HepG2 (cell line): ENCODE measurements around the gene PGAP1. TPM values are rescaled to one million over a fixed set of nuclear protein-coding genes. Genes with fewer than 3 reads are reported as not detected.

Experiments
- CENPBD1 ChIP-seq: sonication (generic); formaldehyde crosslinking; IDR thresholded peaks from 2 replicates; pipeline ENCODE4 v1.8.0; 2022; ENCODE audit warnings: missing genetic modification reagents, low read depth, mild to moderate bottlenecking, borderline replicate concordance
- FOXA3 ChIP-seq: IDR thresholded peaks from 2 replicates; pipeline ENCODE4 v1.6.1; 2016; ENCODE audit warnings: missing genetic modification reagents, missing compliant biosample characterization
- GATA4 ChIP-seq: sonication (generic); IDR thresholded peaks from 2 replicates; pipeline ENCODE4 v1.6.1; 2016; ENCODE audit warnings: antibody characterized with exemption, low read depth, borderline replicate concordance
- HNRNPH1 ChIP-seq: fragments of 200-400 bp; formaldehyde crosslinking; optimal IDR thresholded peaks from 2 replicates; pipeline ENCODE3; 2017; ENCODE audit warnings: mild to moderate bottlenecking, low read depth, low read length
- NCOR1 ChIP-seq: fragments of 200-600 bp; sonication (generic); IDR thresholded peaks from 2 replicates; pipeline ENCODE4 v1.7.0; 2017; ENCODE audit warnings: antibody characterized with exemption, low read length, borderline replicate concordance
- NR2F1 ChIP-seq, 2 experiments: fragments of 450-650 bp in 1 of 2; formaldehyde crosslinking in 1 of 2; IDR thresholded peaks; 2 replicates each; pipeline versions ENCODE4 v1.5.0 to v1.6.1; 2016 to 2020; ENCODE audit warnings: mild to moderate bottlenecking in 1 of 2, missing compliant biosample characterization in 1 of 2, missing genetic modification reagents in 1 of 2, moderate library complexity in 1 of 2
- PAF1 ChIP-seq: IDR thresholded peaks from 2 replicates; pipeline ENCODE4 v1.6.1; 2016; ENCODE audit warnings: missing genetic modification reagents, missing compliant biosample characterization
- SIX4 ChIP-seq: sonication (generic); formaldehyde crosslinking; IDR thresholded peaks from 2 replicates; pipeline ENCODE4 v1.4.0; 2020; ENCODE audit warnings: missing genetic modification reagents
- SNAPC4 ChIP-seq: sonication (generic); formaldehyde crosslinking; IDR thresholded peaks from 2 replicates; pipeline ENCODE4 v1.4.0; 2020; ENCODE audit warnings: mild to moderate bottlenecking, missing genetic modification reagents
- SNAPC5 ChIP-seq: sonication (generic); formaldehyde crosslinking; IDR thresholded peaks from 2 replicates; pipeline ENCODE4 v1.8.1; 2023; ENCODE audit warnings: mild to moderate bottlenecking, missing genetic modification reagents, borderline replicate concordance
- TCF12 ChIP-seq, 2 experiments: fragments of 450-650 bp in 1 of 2; sonication (generic) in 1 of 2; formaldehyde crosslinking in 1 of 2; IDR thresholded peaks; 2 replicates each; pipeline versions ENCODE4 v1.6.1 to v1.8.0; 2017 to 2022; ENCODE audit warnings: antibody characterized with exemption in 1 of 2, mild to moderate bottlenecking in 1 of 2, missing genetic modification reagents in 1 of 2, moderate library complexity in 1 of 2
- THAP7 ChIP-seq: sonication (generic); formaldehyde crosslinking; IDR thresholded peaks from 2 replicates; pipeline ENCODE4 v1.8.1; 2023; ENCODE audit warnings: mild to moderate bottlenecking, missing genetic modification reagents
- USF2 ChIP-seq, 2 experiments: sonication (generic) in 1 of 2; formaldehyde crosslinking in 1 of 2; IDR thresholded peaks; 2 replicates each; pipeline versions ENCODE4 v1.5.1 to v1.6.1; 2011 to 2020; ENCODE audit warnings: borderline replicate concordance in 1 of 2, low read depth in 1 of 2, low read length in 1 of 2, mild to moderate bottlenecking in 1 of 2, missing genetic modification reagents in 1 of 2, moderate library complexity in 1 of 2
- XBP1 ChIP-seq: sonication (generic); formaldehyde crosslinking; IDR thresholded peaks from 2 replicates; pipeline ENCODE4 v1.5.0; 2020; ENCODE audit warnings: missing genetic modification reagents
- YEATS4 ChIP-seq: sonication (generic); formaldehyde crosslinking; IDR thresholded peaks from 2 replicates; pipeline ENCODE4 v1.4.0; 2020; ENCODE audit warnings: missing genetic modification reagents, borderline replicate concordance
- ZBTB7B ChIP-seq: sonication (generic); formaldehyde crosslinking; IDR thresholded peaks from 2 replicates; pipeline ENCODE4 v1.4.0; 2020; ENCODE audit warnings: missing genetic modification reagents
- ZFP36 ChIP-seq: fragments of 150-350 bp; IDR thresholded peaks from 2 replicates; pipeline ENCODE4 v1.6.1; 2018; ENCODE audit warnings: borderline replicate concordance, low read length, low read depth; ENCODE audit not compliant: partially characterized antibody
- ZNF432 ChIP-seq: sonication (generic); formaldehyde crosslinking; IDR thresholded peaks from 2 replicates; pipeline ENCODE4 v1.5.0; 2020; ENCODE audit warnings: missing genetic modification reagents, mild to moderate bottlenecking, borderline replicate concordance
- polyA plus RNA-seq, 8 experiments: library from polyadenylated mRNA; depleted of rRNA in 3 of 8; stranded (reverse) in 7 of 8; unstranded in 1 of 8; fragments of >200 nt; fragmentation: Illumina TruSeq in 4 of 8; extraction: Trizol in 4 of 8; gene quantifications; 2 replicates each; pipeline versions ENCODE4 v1.2.1 to v1.2.3, GENCODE V29; 2011 to 2016; ENCODE audit warnings: low read depth in 4 of 8, missing spikeins in 1 of 8, mixed read lengths in 1 of 8; ENCODE audit not compliant: insufficient read depth in 1 of 8
- total RNA-seq, 5 experiments: library from RNA; depleted of rRNA; stranded (reverse); fragments of >200 nt; fragmentation: Illumina TruSeq; extraction: Trizol; gene quantifications; 2 replicates each; pipeline ENCODE4 v1.2.3, GENCODE V29; 2016; ENCODE audit warnings: low read depth in 1 of 5

PGAP1 gene
- total and polyA plus RNA-seq, 2 of the 13 experiments (the other 11 are each of a cell fraction or from before 2014, with no cell fraction given) = 4.1 to 6.4 TPM

GRCh38 chr2:196926562-196927375 is at the start of gene PGAP1 (continued):
- no peak for TF ChIP-seq ZFP36
- TF ChIP-seq FOXA3 = no peak; the same call in 1 of the 2 replicates
- TF ChIP-seq YEATS4 (CRISPR knock-in tag) = peak; percentile 62
- TF ChIP-seq CENPBD1 (CRISPR knock-in tag) = no peak
- TF ChIP-seq NCOR1 = no peak
- TF ChIP-seq HNRNPH1 = no peak
- no peak for TF ChIP-seq XBP1 (CRISPR knock-in tag)
- TF ChIP-seq USF2 (IDR thresholded peaks at IDR 0.05; ENCODE audit: low read depth, low read length) = no peak
- TF ChIP-seq USF2 (CRISPR knock-in tag; IDR thresholded peaks at IDR 0.05; ENCODE audit: borderline replicate concordance) = 0 out of 2 replicates have a peak, but pooled peaks have one; percentile 32
- TF ChIP-seq ZNF432 = no peak
- TF ChIP-seq ZBTB7B (CRISPR knock-in tag) = peak; percentile 46; the same call in 1 of the 2 replicates
- TF ChIP-seq SNAPC4 = peak; percentile 46
- TF ChIP-seq THAP7 (CRISPR knock-in tag) = no peak; the same call in 1 of the 2 replicates
- no peak for TF ChIP-seq TCF12 (IDR thresholded peaks at IDR 0.05)
- TF ChIP-seq TCF12 (CRISPR knock-in tag; IDR thresholded peaks at IDR 0.05) = peak; percentile 87
- peak; percentile 80; the same call in 1 of the 2 replicates for TF ChIP-seq SNAPC5 (CRISPR knock-in tag)
- TF ChIP-seq GATA4 = peak; percentile 37; the same call in 1 of the 2 replicates
- TF ChIP-seq PAF1 = no peak
- peak in 1 of 2 experiments; percentile 64; a peak in 3 of 4 replicates for TF ChIP-seq NR2F1 (CRISPR knock-in tag; IDR thresholded peaks at IDR 0.05)
- peak; percentile 15; the same call in 1 of the 2 replicates for TF ChIP-seq SIX4 (CRISPR knock-in tag)
